ENCODE measurements around the gene FYN. TPM values are rescaled to one million over a fixed set of nuclear protein-coding genes. Genes with fewer than 3 reads are reported as not detected.

FYN gene
- total RNA-seq, 2 donors from 2014 or later: 25.7 to 83.1 TPM

GRCh38 chr6:111852725-111853124 is 20.5 kb downstream of the FYN start:
- H3K9me3 ChIP-seq: no peaks in the 10 kb centered on the region
- no peaks in the 10 kb centered on the region for H3K4me1 ChIP-seq

GRCh38 chr6:111850295-111850937 is 22.8 kb downstream of the FYN start:
- TF ChIP-seq CTCF (IDR thresholded peaks at IDR 0.05): no peak
- no peak for TF ChIP-seq POLR2A (IDR thresholded peaks at IDR 0.05)
- 82 to 85% methylated on average over 9 to 10 of the region's 10 CpGs for WGBS, 2 donors
- Histone ChIP-seq H3K4me1 (no peaks in the 10 kb centered on the region), H3K27me3 (no peaks in the 10 kb centered on the region), H3K27ac (no peak overlapping the region), H3K4me3 (no peak overlapping the region), H3K36me3 (replicated peaks in 1 of 2; ENCODE audit: insufficient read depth in 1 of 2, low read depth in 2 of 2) (no peaks in the 10 kb centered on the region), H3K9me3 (no peaks in the 10 kb centered on the region)
- ATAC-seq (no peak), DNase-seq (no peak)
- intact Hi-C loops (cut with DNase I): no loop called here

More at GRCh38 chr6:111852725-111853124, 20.5 kb downstream of the FYN start:
- peak in 1 of 4 donors; percentile 33 for DNase-seq
- peak; percentile 53 for ATAC-seq
- TF ChIP-seq POLR2A (IDR thresholded peaks at IDR 0.05) (no peak), CTCF (IDR thresholded peaks at IDR 0.05) (no peak)
- no peak overlapping the region for H3K4me3 ChIP-seq
- no peaks in the 10 kb centered on the region for H3K27me3 ChIP-seq
- H3K27ac ChIP-seq: no peak overlapping the region
- WGBS, 2 donors: 10 to 14% methylated on average over 2 of the region's 2 CpGs
- H3K36me3 ChIP-seq (replicated peaks in 1 of 2; ENCODE audit: insufficient read depth in 1 of 2, low read depth in 2 of 2): no peaks in the 10 kb centered on the region
- intact Hi-C loops (cut with DNase I): no loop called here

- intact Hi-C loops (cut with DNase I): no loop called here
- H3K9me3 ChIP-seq: no peaks in the 10 kb centered on the region
- no peak for ATAC-seq
- WGBS, 2 donors: 83 to 92% methylated on average over 5 of the region's 5 CpGs
- no peaks in the 10 kb centered on the region for H3K27me3 ChIP-seq
- no peaks in the 10 kb centered on the region for H3K36me3 ChIP-seq (replicated peaks in 1 of 2; ENCODE audit: insufficient read depth in 1 of 2, low read depth in 2 of 2)
- no peak overlapping the region for H3K27ac ChIP-seq
- DNase-seq: no peak
- H3K4me3 ChIP-seq: no peak overlapping the region
- H3K4me1 ChIP-seq: peaks cover 3% of the 10 kb centered on the region
- no peak for TF ChIP-seq CTCF (IDR thresholded peaks at IDR 0.05)
- TF ChIP-seq POLR2A (IDR thresholded peaks at IDR 0.05): no peak
Measured at GRCh38 chr6:111849298-111849697, 24.0 kb downstream of the FYN start.

- Histone ChIP-seq H3K9me3 (no peaks in the 10 kb centered on the region), H3K27ac (no peak overlapping the region), H3K36me3 (replicated peaks in 1 of 2; ENCODE audit: insufficient read depth in 1 of 2, low read depth in 2 of 2) (no peaks in the 10 kb centered on the region), H3K27me3 (no peaks in the 10 kb centered on the region), H3K4me3 (no peak overlapping the region), H3K4me1 (peaks cover 3% of the 10 kb centered on the region)
- DNase-seq (no peak), ATAC-seq (no peak)
- intact Hi-C loops (cut with DNase I): no loop called here
- TF ChIP-seq POLR2A (IDR thresholded peaks at IDR 0.05) (no peak), CTCF (IDR thresholded peaks at IDR 0.05) (no peak)
- 69% methylated on average over 7 of the region's 7 CpGs for WGBS, 2 donors
Measured at GRCh38 chr6:111848262-111848812, 24.9 kb downstream of the FYN start.
